ENCODE data around the gene CELF2.

The CELF2 gene

GRCh38 chr10:11307937-11308336 is 290.3 kb downstream of the CELF2 start:
- no peak for DNase-seq
- no peak overlapping the region for H3K23ac ChIP-seq (ENCODE audit: low read length)
- no peak overlapping the region for H2BK120ac ChIP-seq (ENCODE audit: insufficient read depth, low read length, poor library complexity)
- H4K12ac ChIP-seq (ENCODE audit: low read depth, low read length) = no peak overlapping the region
- H3K4me2 ChIP-seq (ENCODE audit: low read length) = no peak overlapping the region
- no peak overlapping the region for H2AK5ac ChIP-seq (ENCODE audit: low read length)
- peaks cover 6% of the 10 kb centered on the region for H3K9me3 ChIP-seq (ENCODE audit: insufficient read depth, low read depth, low read length)
- H3K4me1 ChIP-seq (ENCODE audit: control insufficient read depth in 1 of 2, insufficient read depth in 2 of 2, low read length in 2 of 2) = no peaks in the 10 kb centered on the region
- no CpG with 5 or more reads among the region's 1 CpG for WGBS (ENCODE audit: extremely low coverage, insufficient coverage, insufficient read length)
- H2BK5ac ChIP-seq (ENCODE audit: low read depth, low read length, poor library complexity) = no peak overlapping the region
- H3K79me2 ChIP-seq (ENCODE audit: control insufficient read depth, insufficient read depth, low read length, poor library complexity) = no peaks in the 10 kb centered on the region
- no peak overlapping the region for H4K8ac ChIP-seq (ENCODE audit: low read depth, low read length)
- no peak overlapping the region for H4K91ac ChIP-seq (ENCODE audit: low read depth, low read length)
- no peak overlapping the region for H3K18ac ChIP-seq (ENCODE audit: low read length)
- no peak overlapping the region for H2AFZ ChIP-seq (ENCODE audit: insufficient read depth, low read length, poor library complexity)
- no peak overlapping the region for H3K14ac ChIP-seq (ENCODE audit: low read length)
- no peaks in the 10 kb centered on the region for H3K79me1 ChIP-seq (ENCODE audit: low read length)
- H2BK12ac ChIP-seq (ENCODE audit: low read length) = no peak overlapping the region
- H3K27ac ChIP-seq (ENCODE audit: low read depth, low read length) = no peak overlapping the region
- H3K4me3 ChIP-seq (ENCODE audit: low read depth, low read length) = no peak overlapping the region
- H3K36me3 ChIP-seq (ENCODE audit: control insufficient read depth in 1 of 2, insufficient read depth in 2 of 2, low read length in 2 of 2) = no peaks in the 10 kb centered on the region
- no peak overlapping the region for H3K4ac ChIP-seq (ENCODE audit: low read depth, low read length)
- no peaks in the 10 kb centered on the region for H3K27me3 ChIP-seq (ENCODE audit: insufficient read depth, low read length)
- no peak overlapping the region for H3K9ac ChIP-seq (ENCODE audit: low read length)

GRCh38 chr10:11311027-11311426 is 293.4 kb downstream of the CELF2 start:
- Histone ChIP-seq H3K14ac (ENCODE audit: low read length) (no peak overlapping the region), H3K4me2 (ENCODE audit: low read length) (no peak overlapping the region), H3K4me1 (ENCODE audit: control insufficient read depth in 1 of 2, insufficient read depth in 2 of 2, low read length in 2 of 2) (no peaks in the 10 kb centered on the region), H3K9ac (ENCODE audit: low read length) (no peak overlapping the region), H4K8ac (ENCODE audit: low read depth, low read length) (no peak overlapping the region), H3K23ac (ENCODE audit: low read length) (no peak overlapping the region), H3K27ac (ENCODE audit: low read depth, low read length) (no peak overlapping the region), H3K27me3 (ENCODE audit: insufficient read depth, low read length) (no peaks in the 10 kb centered on the region), H2BK120ac (ENCODE audit: insufficient read depth, low read length, poor library complexity) (no peak overlapping the region), H3K79me2 (ENCODE audit: control insufficient read depth, insufficient read depth, low read length, poor library complexity) (no peaks in the 10 kb centered on the region), H2AK5ac (ENCODE audit: low read length) (no peak overlapping the region), H4K91ac (ENCODE audit: low read depth, low read length) (no peak overlapping the region), H3K79me1 (ENCODE audit: low read length) (no peaks in the 10 kb centered on the region), H3K36me3 (ENCODE audit: control insufficient read depth in 1 of 2, insufficient read depth in 2 of 2, low read length in 2 of 2) (no peaks in the 10 kb centered on the region), H3K4ac (ENCODE audit: low read depth, low read length) (no peak overlapping the region), H3K4me3 (ENCODE audit: low read depth, low read length) (no peak overlapping the region), H4K12ac (ENCODE audit: low read depth, low read length) (no peak overlapping the region), H2AFZ (ENCODE audit: insufficient read depth, low read length, poor library complexity) (no peak overlapping the region), H3K18ac (ENCODE audit: low read length) (no peak overlapping the region), H2BK5ac (ENCODE audit: low read depth, low read length, poor library complexity) (no peak overlapping the region), H3K9me3 (ENCODE audit: insufficient read depth, low read depth, low read length) (peaks cover 10% of the 10 kb centered on the region), H2BK12ac (ENCODE audit: low read length) (no peak overlapping the region)
- no CpG with 5 or more reads among the region's 2 CpGs for WGBS (ENCODE audit: extremely low coverage, insufficient coverage, insufficient read length)
- no peak for DNase-seq

GRCh38 chr10:11313463-11313862 is 295.8 kb downstream of the CELF2 start:
- Histone ChIP-seq H2BK120ac (ENCODE audit: insufficient read depth, low read length, poor library complexity) (no peak overlapping the region), H3K18ac (ENCODE audit: low read length) (no peak overlapping the region), H3K79me2 (ENCODE audit: control insufficient read depth, insufficient read depth, low read length, poor library complexity) (no peaks in the 10 kb centered on the region), H3K36me3 (ENCODE audit: control insufficient read depth in 1 of 2, insufficient read depth in 2 of 2, low read length in 2 of 2) (no peaks in the 10 kb centered on the region), H2AK5ac (ENCODE audit: low read length) (no peak overlapping the region), H3K27ac (ENCODE audit: low read depth, low read length) (no peak overlapping the region), H2AFZ (ENCODE audit: insufficient read depth, low read length, poor library complexity) (no peak overlapping the region), H4K12ac (ENCODE audit: low read depth, low read length) (no peak overlapping the region), H3K23ac (ENCODE audit: low read length) (no peak overlapping the region), H3K4ac (ENCODE audit: low read depth, low read length) (no peak overlapping the region), H3K9ac (ENCODE audit: low read length) (no peak overlapping the region), H3K4me3 (ENCODE audit: low read depth, low read length) (no peak overlapping the region), H4K8ac (ENCODE audit: low read depth, low read length) (no peak overlapping the region), H3K14ac (ENCODE audit: low read length) (no peak overlapping the region), H3K79me1 (ENCODE audit: low read length) (no peaks in the 10 kb centered on the region), H3K9me3 (ENCODE audit: insufficient read depth, low read depth, low read length) (peaks cover 5% of the 10 kb centered on the region), H2BK12ac (ENCODE audit: low read length) (no peak overlapping the region), H3K4me1 (ENCODE audit: control insufficient read depth in 1 of 2, insufficient read depth in 2 of 2, low read length in 2 of 2) (no peaks in the 10 kb centered on the region), H2BK5ac (ENCODE audit: low read depth, low read length, poor library complexity) (no peak overlapping the region), H3K27me3 (ENCODE audit: insufficient read depth, low read length) (no peaks in the 10 kb centered on the region), H4K91ac (ENCODE audit: low read depth, low read length) (no peak overlapping the region), H3K4me2 (ENCODE audit: low read length) (no peak overlapping the region)
- WGBS (ENCODE audit: extremely low coverage, insufficient coverage, insufficient read length) = no CpG with 5 or more reads among the region's 1 CpG
- DNase-seq = no peak

- Histone ChIP-seq H4K12ac (ENCODE audit: low read depth, low read length) (no peak overlapping the region), H3K9ac (ENCODE audit: low read length) (no peak overlapping the region), H2AFZ (ENCODE audit: insufficient read depth, low read length, poor library complexity) (no peak overlapping the region), H3K36me3 (ENCODE audit: control insufficient read depth in 1 of 2, insufficient read depth in 2 of 2, low read length in 2 of 2) (no peaks in the 10 kb centered on the region), H2AK5ac (ENCODE audit: low read length) (no peak overlapping the region), H3K79me1 (ENCODE audit: low read length) (no peaks in the 10 kb centered on the region), H4K91ac (ENCODE audit: low read depth, low read length) (no peak overlapping the region), H3K27ac (ENCODE audit: low read depth, low read length) (no peak overlapping the region), H3K79me2 (ENCODE audit: control insufficient read depth, insufficient read depth, low read length, poor library complexity) (no peaks in the 10 kb centered on the region), H4K8ac (ENCODE audit: low read depth, low read length) (no peak overlapping the region), H3K27me3 (ENCODE audit: insufficient read depth, low read length) (no peaks in the 10 kb centered on the region), H3K9me3 (ENCODE audit: insufficient read depth, low read depth, low read length) (peaks cover 7% of the 10 kb centered on the region), H3K18ac (ENCODE audit: low read length) (no peak overlapping the region), H3K4ac (ENCODE audit: low read depth, low read length) (no peak overlapping the region), H2BK120ac (ENCODE audit: insufficient read depth, low read length, poor library complexity) (no peak overlapping the region), H3K4me1 (ENCODE audit: control insufficient read depth in 1 of 2, insufficient read depth in 2 of 2, low read length in 2 of 2) (peaks cover 0 to 2% of the 10 kb centered on the region in 2 experiments), H3K23ac (ENCODE audit: low read length) (no peak overlapping the region), H3K4me2 (ENCODE audit: low read length) (no peak overlapping the region), H3K14ac (ENCODE audit: low read length) (no peak overlapping the region), H2BK12ac (ENCODE audit: low read length) (no peak overlapping the region), H2BK5ac (ENCODE audit: low read depth, low read length, poor library complexity) (no peak overlapping the region), H3K4me3 (ENCODE audit: low read depth, low read length) (no peak overlapping the region)
- no peak for DNase-seq
- WGBS (ENCODE audit: extremely low coverage, insufficient coverage, insufficient read length) = no CpG with 5 or more reads among the region's 7 CpGs
Observed at GRCh38 chr10:11317936-11318670, 300.4 kb downstream of the CELF2 start.

Measured in trophoblast cell (in vitro differentiated cells and primary cell).